ENCODE measurements around the gene PIANP. TPM values are rescaled to one million over a fixed set of nuclear protein-coding genes. Genes with fewer than 3 reads are reported as not detected.

PIANP gene
- total and polyA plus RNA-seq, 2 of the 4 experiments (the other 2 are of a cell fraction) = 0.18 to 6.8 TPM

GRCh38 chr12:6685814-6686213, 14.8 kb downstream of the PIANP start:
- Histone ChIP-seq H3K14ac (replicated peaks; ENCODE audit: low read depth, low read length) (no peak overlapping the region), H3K79me1 (ENCODE audit: low read depth in 1 of 2, low read length in 2 of 2) (peaks cover 18 to 62% of the 10 kb centered on the region in 2 experiments), H3K9me1 (ENCODE audit: insufficient read depth, low read length) (no peaks in the 10 kb centered on the region), H2AFZ (replicated peaks; ENCODE audit: low read length, poor library complexity) (no peak overlapping the region), H3K18ac (ENCODE audit: low read depth, low read length) (no peak overlapping the region), H4K91ac (ENCODE audit: insufficient read depth, low read depth, low read length) (no peak overlapping the region), H3K4me3 (ENCODE audit: insufficient read depth, low read depth, low read length) (no peak overlapping the region), H3K27ac (ENCODE audit: insufficient read depth, low read length) (no peak overlapping the region), H2BK120ac (ENCODE audit: low read depth, low read length) (no peak overlapping the region), H3K4me1 (ENCODE audit: control insufficient read depth, insufficient read depth, low read length) (peaks cover 5% of the 10 kb centered on the region), H4K20me1 (ENCODE audit: insufficient read depth, low read length) (peaks cover 29% of the 10 kb centered on the region; the same call in 1 of the 2 replicates), H3K27me3 (ENCODE audit: control insufficient read depth, insufficient read depth, low read length) (no peaks in the 10 kb centered on the region), H2AK5ac (ENCODE audit: low read depth, low read length) (no peak overlapping the region), H3K4me2 (ENCODE audit: low read depth, low read length) (no peak overlapping the region), H3K36me3 (ENCODE audit: control insufficient read depth, insufficient read depth, low read length) (peaks cover 6% of the 10 kb centered on the region; the same call in 1 of the 2 replicates), H3K56ac (ENCODE audit: extremely low read depth, insufficient read depth, low read length) (no peak overlapping the region), H4K5ac (ENCODE audit: low read depth, low read length) (no peak overlapping the region), H3K4ac (ENCODE audit: low read depth, low read length) (no peak overlapping the region), H2BK20ac (ENCODE audit: low read depth, low read length) (no peak overlapping the region), H3K9ac (ENCODE audit: low read depth, low read length) (no peak overlapping the region), H4K8ac (ENCODE audit: low read depth in 2 of 2, low read length in 2 of 2) (no peak overlapping the region), H3K9me3 (ENCODE audit: control insufficient read depth, insufficient read depth, low read length) (no peaks in the 10 kb centered on the region), H3K23ac (ENCODE audit: low read depth, low read length) (no peak overlapping the region), H2AK9ac (replicated peaks; ENCODE audit: low read depth, low read length, poor library complexity) (no peak overlapping the region), H2BK5ac (ENCODE audit: low read depth, low read length, poor library complexity, severe bottlenecking) (no peak overlapping the region), H2BK15ac (ENCODE audit: low read depth, low read length) (no peak overlapping the region)
- POLR2A ChIA-PET (ENCODE audit: unreplicated experiment) = no interaction called here
- in situ Hi-C loops (cut with MboI; ENCODE audit: low sequenced_read_pairs) (loop anchor here (10.0 kb wide), 1 partner anchor 111 kb away; no protein-coding TSS in a partner anchor), dilution Hi-C loops (cut with HindIII; ENCODE audit: low sequenced_read_pairs, unreplicated experiment) (no loop called here), intact Hi-C loops (cut with micrococcal nuclease) (loop anchor here (5.0 to 10.0 kb wide), 2 partner anchors 131 to 141 kb away; partner anchors contain the start of genes IFFO1 and P3H3)
- no CpG with 5 or more reads among the region's 3 CpGs for WGBS, 2 experiments (ENCODE audit: extremely low coverage in 2 of 2, insufficient read length in 1 of 2)
- TF ChIP-seq CEBPB (IDR thresholded peaks at IDR 0.05; ENCODE audit: low read depth, low read length) (no peak), RAD21 (IDR thresholded peaks at IDR 0.05; ENCODE audit: low read length) (no peak), CHD1 (IDR thresholded peaks at IDR 0.05; ENCODE audit: low read depth, low read length) (no peak), RCOR1 (IDR thresholded peaks at IDR 0.05; ENCODE audit: insufficient replicate concordance, low read length) (no peak), POLR2A (IDR thresholded peaks at IDR 0.05; ENCODE audit: low read depth, low read length) (no peak), MAFK (IDR thresholded peaks at IDR 0.05; ENCODE audit: low read depth, low read length) (no peak), MAZ (IDR thresholded peaks at IDR 0.05; ENCODE audit: borderline replicate concordance, low read depth, low read length) (no peak), RFX5 (IDR thresholded peaks at IDR 0.05; ENCODE audit: low read depth, low read length) (no peak), ELK1 (IDR thresholded peaks at IDR 0.05; ENCODE audit: borderline replicate concordance, low read depth, low read length) (no peak), FOS (IDR thresholded peaks at IDR 0.05; ENCODE audit: low read depth, low read length) (no peak), CTCF (conservative IDR thresholded peaks at IDR 0.05; ENCODE audit: low read depth, low read length) (no peak), NFE2L2 (IDR thresholded peaks at IDR 0.05; ENCODE audit: low read depth, low read length) (no peak), MXI1 (IDR thresholded peaks at IDR 0.05; ENCODE audit: borderline replicate concordance, low read depth, low read length) (no peak), BHLHE40 (IDR thresholded peaks at IDR 0.05; ENCODE audit: low read depth, low read length) (no peak), SMC3 (IDR thresholded peaks at IDR 0.05; ENCODE audit: low read depth, low read length) (no peak)
- TF ChIP-seq, protein P1, sequence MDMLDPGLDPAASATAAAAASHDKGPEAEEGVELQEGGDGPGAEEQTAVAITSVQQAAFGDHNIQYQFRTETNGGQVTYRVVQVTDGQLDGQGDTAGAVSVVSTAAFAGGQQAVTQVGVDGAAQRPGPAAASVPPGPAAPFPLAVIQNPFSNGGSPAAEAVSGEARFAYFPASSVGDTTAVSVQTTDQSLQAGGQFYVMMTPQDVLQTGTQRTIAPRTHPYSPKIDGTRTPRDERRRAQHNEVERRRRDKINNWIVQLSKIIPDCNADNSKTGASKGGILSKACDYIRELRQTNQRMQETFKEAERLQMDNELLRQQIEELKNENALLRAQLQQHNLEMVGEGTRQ (IDR thresholded peaks at IDR 0.05; ENCODE audit: low read depth, low read length) = no peak
- CTCF ChIA-PET = interaction anchor here (0.6 to 0.8 kb wide), 2 partner anchors 21 to 237 kb away, joined by 3 read pairs; no protein-coding TSS in a partner anchor
- DNase-seq (no peak), ATAC-seq (ENCODE audit: low read depth) (no peak)
- no TSS peak for BruUV-seq (replicated peaks)

Data from IMR-90 (cell line).